Stomach (tissue), 9 donors: Measurements from ENCODE around the gene UBXN11. TPM values are rescaled to one million over a fixed set of nuclear protein-coding genes. Genes with fewer than 3 reads are reported as not detected.
A peak's percentile ranks its signal among the peaks of the same experiment; 100 is the strongest.
"Not testable (repeated sequence)": the region's sequence is repeated elsewhere in the genome, so short reads cannot be mapped to it uniquely, and the experiment has no call there.

ENCODE experiments used
- DNase-seq, 2 donors: peaks; one replicate each; pipeline versions ENCODE4 v3.0.0 to v3.0.0-alpha.2; 2013 to 2019
- H3K27ac ChIP-seq, 5 donors: fragments of 200-600 bp in 4 of 5; sonication (generic) in 4 of 5; one replicate each; pipeline ENCODE4 v1.5.1; 2013 to 2019; ENCODE audit warnings: mild to moderate bottlenecking in 1 of 5, moderate library complexity in 1 of 5
- H3K27me3 ChIP-seq, 3 donors: fragments of 200-600 bp; sonication (generic); one replicate each; pipeline ENCODE4 v1.5.1; 2017 to 2019; ENCODE audit warnings: mixed run types in 1 of 3
- H3K36me3 ChIP-seq, 4 donors: fragments of 200-600 bp; sonication (generic); 1 replicate in 3 of 4; 2 replicates in 1 of 4; pipeline ENCODE4 v1.5.1; 2016 to 2019
- H3K4me1 ChIP-seq, 4 donors: fragments of 200-600 bp; sonication (generic); one replicate each; pipeline ENCODE4 v1.5.1; 2016 to 2019
- H3K4me3 ChIP-seq, 4 donors: fragments of 200-600 bp; sonication (generic) in 3 of 4; one replicate each; pipeline ENCODE4 v1.5.1; 2016 to 2019; ENCODE audit warnings: mild to moderate bottlenecking in 1 of 4
- H3K9me3 ChIP-seq, 4 donors: fragments of 200-600 bp; sonication (generic); one replicate each; pipeline ENCODE4 v1.5.1; 2016 to 2019
- EP300 ChIP-seq: sonication (generic); formaldehyde crosslinking; IDR thresholded peaks from one replicate; pipeline ENCODE4 v1.6.1; 2017; ENCODE audit warnings: antibody characterized with exemption
- POLR2A ChIP-seq, 4 donors: fragments of 450-650 bp; IDR thresholded peaks; one replicate each; pipeline ENCODE4 v1.6.1; 2016; ENCODE audit warnings: antibody characterized with exemption in 4 of 4, control low read depth in 2 of 4, mild to moderate bottlenecking in 1 of 4, moderate library complexity in 1 of 4
- POLR2AphosphoS5 ChIP-seq, 3 donors: sonication (generic); formaldehyde crosslinking; IDR thresholded peaks; one replicate each; pipeline ENCODE4 v1.6.1; 2016; ENCODE audit warnings: antibody characterized with exemption in 3 of 3
- WGBS, 5 donors: extraction: QIAGEN DNeasy Blood & Tissue Kit in 3 of 5; methylation state at CpG; one replicate each; pipeline versions ENCODE4 v1.1.5 to v1.1.7; 2013 to 2018; 5-methylcytosine and 5-hydroxymethylcytosine counted together
- intact Hi-C: fragments of 100-400 bp; cut with DNase I; formaldehyde crosslinking; loops from one replicate; pipeline ENCODE4 v1.15.1; 2023; ENCODE audit warnings: low total_unique reads
- polyA plus RNA-seq, 3 donors: library from polyadenylated mRNA; stranded (reverse); fragments of 200-250 nt; gene quantifications; one replicate each; pipeline ENCODE4 v1.2.3, GENCODE V29; 2013
- total RNA-seq, 5 donors: library from RNA; depleted of rRNA; stranded (reverse); fragments of >200 nt; gene quantifications; one replicate each; pipeline versions ENCODE4 v1.1.0 to v1.2.3, GENCODE V29; 2014 to 2016
- TF ChIP-seq, protein P1 (sequence below), 7 experiments: fragments of 450-650 bp in 4 of 7; fragments of 200-600 bp in 3 of 7; sonication (generic) in 3 of 7; IDR thresholded peaks; one replicate each; pipeline ENCODE4 v1.5.1; 2016 to 2019; ENCODE audit warnings: antibody characterized with exemption in 7 of 7, control low read depth in 2 of 7, mild to moderate bottlenecking in 1 of 7
- donor health status: healthy with polysubstance abuse.
- donor health status: Bipolar disorder and iron deficiency.
- donor health status: healthy.

Gene UBXN11
- total and polyA plus RNA-seq, 8 donors: 7.3 to 26.3 (median 12.6) TPM

DNA sequence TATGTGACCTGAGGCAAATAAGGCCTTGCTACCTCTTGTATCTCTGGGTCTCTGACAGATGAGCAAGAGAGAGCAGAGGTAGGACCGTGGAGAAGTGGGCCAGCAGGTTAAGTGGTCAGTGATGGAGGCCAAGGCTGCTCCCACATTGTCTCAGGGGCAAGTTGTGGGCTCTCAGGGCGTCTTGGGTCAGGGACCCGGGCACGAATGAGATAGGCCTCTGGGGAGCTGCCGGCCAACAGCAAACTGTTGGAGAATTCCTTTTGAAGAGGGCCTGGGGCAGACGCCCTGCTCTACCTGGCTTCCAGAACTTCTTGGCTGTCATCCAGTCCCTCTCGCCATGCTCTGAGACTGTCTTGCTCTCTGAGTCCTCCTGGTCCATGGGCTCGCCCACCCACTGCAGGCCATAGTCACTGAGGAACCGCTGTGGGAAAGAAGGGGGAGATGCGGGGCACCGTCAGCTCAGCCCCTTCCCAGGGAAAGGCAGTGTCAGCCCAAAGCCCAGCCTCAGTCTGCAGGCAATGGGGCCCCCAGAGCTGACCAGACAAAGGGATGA is 12.4 kb downstream of the UBXN11 start:
- no peaks in the 10 kb centered on the region for H3K27me3 ChIP-seq
- 79 to 86% (median 83%) methylated on average over 10 to 11 of the region's 11 CpGs for WGBS, 5 donors
- TF ChIP-seq EP300: no peak
- TF ChIP-seq, protein P1, sequence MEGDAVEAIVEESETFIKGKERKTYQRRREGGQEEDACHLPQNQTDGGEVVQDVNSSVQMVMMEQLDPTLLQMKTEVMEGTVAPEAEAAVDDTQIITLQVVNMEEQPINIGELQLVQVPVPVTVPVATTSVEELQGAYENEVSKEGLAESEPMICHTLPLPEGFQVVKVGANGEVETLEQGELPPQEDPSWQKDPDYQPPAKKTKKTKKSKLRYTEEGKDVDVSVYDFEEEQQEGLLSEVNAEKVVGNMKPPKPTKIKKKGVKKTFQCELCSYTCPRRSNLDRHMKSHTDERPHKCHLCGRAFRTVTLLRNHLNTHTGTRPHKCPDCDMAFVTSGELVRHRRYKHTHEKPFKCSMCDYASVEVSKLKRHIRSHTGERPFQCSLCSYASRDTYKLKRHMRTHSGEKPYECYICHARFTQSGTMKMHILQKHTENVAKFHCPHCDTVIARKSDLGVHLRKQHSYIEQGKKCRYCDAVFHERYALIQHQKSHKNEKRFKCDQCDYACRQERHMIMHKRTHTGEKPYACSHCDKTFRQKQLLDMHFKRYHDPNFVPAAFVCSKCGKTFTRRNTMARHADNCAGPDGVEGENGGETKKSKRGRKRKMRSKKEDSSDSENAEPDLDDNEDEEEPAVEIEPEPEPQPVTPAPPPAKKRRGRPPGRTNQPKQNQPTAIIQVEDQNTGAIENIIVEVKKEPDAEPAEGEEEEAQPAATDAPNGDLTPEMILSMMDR (IDR thresholded peaks at IDR 0.05): no peak
- H3K9me3 ChIP-seq: no peaks in the 10 kb centered on the region
- H3K36me3 ChIP-seq: peaks cover 0 to 27% (median 12%) of the 10 kb centered on the region in 4 donors
- H3K4me1 ChIP-seq: peaks cover 3 to 40% (median 14%) of the 10 kb centered on the region in 4 donors
- H3K4me3 ChIP-seq: no peak overlapping the region
- H3K27ac ChIP-seq: no peak overlapping the region
- intact Hi-C loops: no loop called here
- DNase-seq: no peak

DNA sequence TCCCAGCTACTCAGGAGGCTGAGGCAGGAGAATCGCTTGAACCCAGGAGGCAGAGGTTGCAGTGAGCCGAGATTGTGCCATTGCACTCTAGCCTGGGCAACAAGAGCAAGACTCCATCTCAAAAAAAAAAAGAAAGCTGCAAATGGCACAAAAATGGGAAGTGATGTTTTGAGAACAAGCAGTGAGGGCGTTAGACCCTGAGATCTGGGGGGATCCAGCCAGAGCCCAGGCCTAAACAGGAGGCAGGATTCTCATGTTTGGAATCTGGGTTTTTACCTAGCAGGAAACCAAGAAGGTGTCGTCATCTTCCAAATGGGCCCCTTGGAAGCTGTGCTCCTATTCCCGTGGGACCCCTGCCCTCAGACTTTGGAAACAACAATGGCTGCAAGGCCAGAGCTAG is 13.7 kb downstream of the UBXN11 start:
- H3K9me3 ChIP-seq, DNase-seq, H3K27me3 ChIP-seq, H3K27ac ChIP-seq, intact Hi-C loops, H3K4me3 ChIP-seq: not testable (repeated sequence)
- WGBS, 5 donors: 86 to 98% (median 89%) methylated on average over 5 of the region's 5 CpGs
- peaks cover 0 to 27% (median 12%) of the 10 kb centered on the region in 4 donors for H3K36me3 ChIP-seq
- peaks cover 12 to 46% (median 20%) of the 10 kb centered on the region in 4 donors for H3K4me1 ChIP-seq

DNA sequence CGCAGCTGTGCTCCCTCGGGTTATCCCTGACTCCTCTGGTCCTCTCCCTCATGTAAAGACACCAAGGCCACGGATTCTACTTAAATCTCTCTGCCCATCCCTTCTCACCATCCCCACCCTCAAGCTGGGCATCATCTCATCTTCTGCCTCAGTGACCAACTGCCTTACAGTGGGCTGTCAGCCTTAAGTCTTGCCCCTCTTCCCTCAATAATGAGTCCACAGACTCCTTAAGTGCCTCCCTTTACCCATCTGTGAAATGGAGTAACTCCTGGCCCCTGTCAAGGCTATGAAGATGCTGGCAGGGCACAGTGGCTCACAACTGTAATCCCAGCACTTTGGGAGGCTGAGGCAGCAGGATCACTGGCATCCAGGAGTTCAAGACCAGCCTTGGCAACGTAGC is 14.5 kb downstream of the UBXN11 start:
- Histone ChIP-seq H3K9me3 (no peaks in the 10 kb centered on the region), H3K36me3 (peaks cover 0 to 19% (median 8%) of the 10 kb centered on the region in 4 donors), H3K27ac (no peak overlapping the region), H3K4me1 (peaks cover 12 to 54% (median 20%) of the 10 kb centered on the region in 4 donors), H3K27me3 (no peaks in the 10 kb centered on the region), H3K4me3 (no peak overlapping the region)
- no peak for TF ChIP-seq POLR2A (IDR thresholded peaks at IDR 0.05)
- no peak for TF ChIP-seq POLR2AphosphoS5 (IDR thresholded peaks at IDR 0.05)
- TF ChIP-seq, protein P1 (IDR thresholded peaks at IDR 0.05): no peak
- TF ChIP-seq EP300: no peak
- intact Hi-C loops: no loop called here
- DNase-seq: no peak
- WGBS, 5 donors: 90 to 98% (median 92%) methylated on average over 4 of the region's 4 CpGs

DNA sequence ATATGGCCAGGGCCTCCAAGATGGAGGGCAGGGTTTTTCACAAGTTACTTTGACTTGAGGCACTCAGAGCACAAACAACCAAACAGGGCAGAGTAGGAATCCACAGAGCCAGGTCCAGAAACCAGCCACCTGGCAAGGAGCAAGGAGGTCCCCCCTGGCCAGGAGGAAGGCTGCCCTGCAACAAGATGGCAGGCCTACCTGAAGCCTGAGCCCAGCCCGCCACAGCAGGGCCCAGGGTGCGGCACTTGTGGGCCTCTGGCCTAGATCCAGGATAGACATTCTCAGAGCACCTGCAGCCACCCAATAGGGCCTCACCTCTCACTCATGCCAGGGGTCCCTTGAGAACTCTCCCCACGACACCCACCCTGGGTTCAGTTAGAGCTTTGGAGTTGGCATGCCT is 15.0 kb downstream of the UBXN11 start:
- Histone ChIP-seq H3K36me3 (peaks cover 0 to 14% (median 5%) of the 10 kb centered on the region in 4 donors), H3K27me3 (no peaks in the 10 kb centered on the region), H3K9me3 (no peaks in the 10 kb centered on the region), H3K4me1 (peaks cover 12 to 59% (median 21%) of the 10 kb centered on the region in 4 donors), H3K4me3 (no peak overlapping the region), H3K27ac (peak overlapping the region; percentile 23 to 100 (median 67))
- intact Hi-C loops: no loop called here
- WGBS, 5 donors: 92 to 97% (median 96%) methylated on average over 3 of the region's 3 CpGs; no CpG with 5 or more reads in 1 of the 5 donors
- TF ChIP-seq EP300: no peak
- no peak for TF ChIP-seq POLR2AphosphoS5 (IDR thresholded peaks at IDR 0.05)
- TF ChIP-seq, protein P1 (IDR thresholded peaks at IDR 0.05): no peak
- DNase-seq: no peak

DNA sequence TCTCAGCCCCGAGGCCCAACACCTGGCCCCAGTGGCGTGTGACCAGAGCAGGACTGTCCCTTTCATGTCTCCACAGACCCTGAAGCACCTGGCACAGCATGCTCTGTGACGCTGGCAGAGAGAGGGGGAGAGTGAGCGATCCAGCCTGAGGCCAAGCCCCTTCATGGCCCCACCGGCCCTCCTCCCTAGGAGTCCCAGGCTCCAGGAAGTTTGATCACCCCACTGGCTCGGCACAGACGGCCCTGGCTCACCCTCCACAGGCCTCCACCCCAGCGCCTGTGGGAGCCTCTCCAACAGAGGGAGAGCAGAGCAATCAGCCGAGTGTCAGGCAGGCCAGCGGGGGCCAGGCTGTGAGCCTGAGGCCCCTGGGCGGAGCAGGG is 15.6 kb downstream of the UBXN11 start:
- WGBS, 5 donors: 70 to 85% (median 82%) methylated on average over 9 to 11 of the region's 11 CpGs
- no peaks in the 10 kb centered on the region for H3K27me3 ChIP-seq
- H3K4me1 ChIP-seq: peaks cover 12 to 65% (median 24%) of the 10 kb centered on the region in 4 donors
- no peak overlapping the region for H3K4me3 ChIP-seq
- intact Hi-C loops: no loop called here
- H3K9me3 ChIP-seq: no peaks in the 10 kb centered on the region
- TF ChIP-seq EP300 (no peak), POLR2A (IDR thresholded peaks at IDR 0.05) (no peak), POLR2AphosphoS5 (IDR thresholded peaks at IDR 0.05) (no peak)
- TF ChIP-seq, protein P1 (IDR thresholded peaks at IDR 0.05): no peak
- DNase-seq: peak in 1 of 2 donors; percentile 21
- H3K27ac ChIP-seq: peak overlapping the region; percentile 40 to 100 (median 67)
- peaks cover 0 to 8% (median 3%) of the 10 kb centered on the region in 4 donors for H3K36me3 ChIP-seq
